PC-3 (cell line): ENCODE measurements around the gene TNRC18. TPM values are rescaled to one million over a fixed set of nuclear protein-coding genes. Genes with fewer than 3 reads are reported as not detected.

ENCODE experiments used
- ATAC-seq: fragments of 200-7000 bp; cut with Tn5 transposase; 2 replicates; pipeline ENCODE4 v1.9.1; 2020; ENCODE audit warnings: mild to moderate bottlenecking, moderate library complexity
- BruUV-seq: library from RNA; stranded (reverse); fragments of 400-500 nt; replicated peaks from 2 replicates; lab custom pipeline; 2021; lab: Mats Ljungman, UMichigan
- CTCF ChIA-PET: fragments of 300-600 bp; sonication (Branson Sonifier 250); formaldehyde crosslinking; loops from one replicate; lab custom pipeline; 2022; ENCODE audit warnings: antibody characterized with exemption; lab: Charles Lee
- POLR2A ChIA-PET: fragments of 300-600 bp; sonication (Branson Sonifier 250); formaldehyde crosslinking; loops from one replicate; lab custom pipeline; 2022; ENCODE audit warnings: antibody characterized with exemption; ENCODE audit not compliant: unreplicated experiment; lab: Charles Lee
- DNase-seq: peaks from one replicate; pipeline ENCODE4 v3.0.0-alpha.2; 2015
- H2AFZ ChIP-seq: fragments of 300-600 bp; sonication (generic); 2 replicates; pipeline ENCODE4 v1.6.0; 2016; ENCODE audit warnings: antibody characterized with exemption, low read length
- H3F3A ChIP-seq: fragments of 300-600 bp; sonication (generic); one replicate; pipeline ENCODE4 v1.6.0; 2017; ENCODE audit warnings: antibody characterized with exemption, low read length, control low read depth, mild to moderate bottlenecking; ENCODE audit not compliant: unreplicated experiment
- H3K27ac ChIP-seq: fragments of 300-600 bp; sonication (generic); 2 replicates; pipeline ENCODE4 v1.5.1; 2016; ENCODE audit warnings: mild to moderate bottlenecking, low read length
- H3K27me3 ChIP-seq: fragments of 300-600 bp; sonication (generic); 2 replicates; pipeline ENCODE4 v1.6.1; 2016; ENCODE audit warnings: low read length, mixed read lengths
- H3K36me3 ChIP-seq: fragments of 300-600 bp; sonication (generic); 2 replicates; pipeline ENCODE4 v1.6.1; 2016; ENCODE audit warnings: low read depth, mixed run types, low read length, mixed read lengths
- H3K4me1 ChIP-seq: fragments of 300-600 bp; sonication (generic); 2 replicates; pipeline ENCODE4 v1.5.1; 2016; ENCODE audit warnings: low read length; ENCODE audit not compliant: insufficient read depth
- H3K4me2 ChIP-seq: fragments of 300-600 bp; sonication (generic); 2 replicates; pipeline ENCODE4 v1.6.0; 2016; ENCODE audit warnings: low read length
- H3K4me3 ChIP-seq: fragments of 300-600 bp; sonication (generic); 2 replicates; pipeline ENCODE4 v1.5.1; 2016; ENCODE audit warnings: mild to moderate bottlenecking, low read length, mixed read lengths
- H3K79me2 ChIP-seq: fragments of 300-600 bp; sonication (generic); 2 replicates; pipeline ENCODE4 v1.6.1; 2017; ENCODE audit warnings: low read length, mixed read lengths
- H3K9ac ChIP-seq: fragments of 300-600 bp; sonication (generic); 2 replicates; pipeline ENCODE4 v1.6.0; 2016; ENCODE audit warnings: mild to moderate bottlenecking, low read length
- H3K9me2 ChIP-seq: fragments of 300-600 bp; sonication (generic); replicated peaks from 2 replicates; pipeline ENCODE4 v1.6.1; 2016; ENCODE audit warnings: mixed run types, low read length, mixed read lengths
- H3K9me3 ChIP-seq: fragments of 300-600 bp; sonication (generic); 2 replicates; pipeline ENCODE4 v1.6.1; 2016; ENCODE audit warnings: low read length, mixed read lengths
- H4K20me1 ChIP-seq: fragments of 300-600 bp; sonication (generic); 2 replicates; pipeline ENCODE4 v1.6.1; 2016; ENCODE audit warnings: low read length, mixed read lengths
- EZH2 ChIP-seq: fragments of 300-600 bp; sonication (generic); IDR thresholded peaks from one replicate; pipeline ENCODE4 v1.6.1; 2017; ENCODE audit warnings: antibody characterized with exemption, mild to moderate bottlenecking, low read length; ENCODE audit not compliant: unreplicated experiment
- EZH2phosphoT487 ChIP-seq: fragments of 300-600 bp; sonication (generic); IDR thresholded peaks from 2 replicates; pipeline ENCODE4 v1.6.1; 2018; ENCODE audit warnings: mild to moderate bottlenecking, antibody characterized with exemption, low read length, borderline replicate concordance
- intact Hi-C: fragments of 100-400 bp; cut with micrococcal nuclease; formaldehyde crosslinking; loops from 2 replicates; pipeline ENCODE4 v1.9.0; 2023
- total RNA-seq: library from RNA; depleted of rRNA; stranded (reverse); fragments of >200 nt; gene quantifications from 2 replicates; pipeline ENCODE4 v1.2.3, GENCODE V29; 2014
- TF ChIP-seq, protein P1 (sequence below): fragments of 300-600 bp; sonication (generic); conservative IDR thresholded peaks from 2 replicates; pipeline ENCODE4 v1.5.1; 2017; ENCODE audit warnings: antibody characterized with exemption, low read depth, mild to moderate bottlenecking, low read length

Gene TNRC18
- total RNA-seq, 1 experiment from 2014 or later, result 26.8 TPM

DNA sequence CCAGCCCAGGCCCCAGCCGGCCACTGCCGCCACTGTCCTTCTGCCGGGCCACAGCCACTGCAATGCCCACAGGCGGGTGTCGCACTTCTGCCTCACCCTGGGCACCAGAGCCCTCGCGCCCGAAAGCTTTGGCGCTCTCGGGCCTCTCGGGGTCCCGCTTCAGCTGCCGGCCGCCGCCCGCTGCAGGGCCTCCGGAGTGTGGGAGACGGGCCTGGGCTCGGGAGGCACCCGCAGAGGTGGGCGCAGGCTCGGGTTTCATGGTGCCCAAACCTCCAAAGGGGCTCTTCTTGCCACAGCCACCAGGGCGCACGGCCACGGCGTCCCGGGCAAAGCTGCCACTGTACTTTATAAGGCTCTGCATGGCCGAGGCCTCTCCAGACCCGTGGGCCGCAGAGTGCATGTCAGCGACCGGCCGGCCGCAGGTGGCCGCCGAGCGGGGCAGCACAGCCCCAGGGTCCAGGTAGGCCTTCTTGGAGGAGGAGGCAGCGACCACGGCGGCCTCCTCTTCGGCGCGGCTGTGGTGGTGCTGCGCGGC is 35.9 kb downstream of the TNRC18 start:
- TF ChIP-seq EZH2, result no peak
- TF ChIP-seq, protein P1, sequence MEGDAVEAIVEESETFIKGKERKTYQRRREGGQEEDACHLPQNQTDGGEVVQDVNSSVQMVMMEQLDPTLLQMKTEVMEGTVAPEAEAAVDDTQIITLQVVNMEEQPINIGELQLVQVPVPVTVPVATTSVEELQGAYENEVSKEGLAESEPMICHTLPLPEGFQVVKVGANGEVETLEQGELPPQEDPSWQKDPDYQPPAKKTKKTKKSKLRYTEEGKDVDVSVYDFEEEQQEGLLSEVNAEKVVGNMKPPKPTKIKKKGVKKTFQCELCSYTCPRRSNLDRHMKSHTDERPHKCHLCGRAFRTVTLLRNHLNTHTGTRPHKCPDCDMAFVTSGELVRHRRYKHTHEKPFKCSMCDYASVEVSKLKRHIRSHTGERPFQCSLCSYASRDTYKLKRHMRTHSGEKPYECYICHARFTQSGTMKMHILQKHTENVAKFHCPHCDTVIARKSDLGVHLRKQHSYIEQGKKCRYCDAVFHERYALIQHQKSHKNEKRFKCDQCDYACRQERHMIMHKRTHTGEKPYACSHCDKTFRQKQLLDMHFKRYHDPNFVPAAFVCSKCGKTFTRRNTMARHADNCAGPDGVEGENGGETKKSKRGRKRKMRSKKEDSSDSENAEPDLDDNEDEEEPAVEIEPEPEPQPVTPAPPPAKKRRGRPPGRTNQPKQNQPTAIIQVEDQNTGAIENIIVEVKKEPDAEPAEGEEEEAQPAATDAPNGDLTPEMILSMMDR, result no peak
- TF ChIP-seq EZH2phosphoT487, result no peak
- ChIA-PET CTCF (no interaction called here), POLR2A (no interaction called here)
- Histone ChIP-seq H3K36me3 (peaks cover 4% of the 10 kb centered on the region; the same call in 1 of the 2 replicates), H3K9me2 (no peaks in the 10 kb centered on the region), H3F3A (no peaks in the 10 kb centered on the region), H4K20me1 (peaks cover under 1% of the 10 kb centered on the region; the same call in 1 of the 2 replicates), H3K4me1 (no peaks in the 10 kb centered on the region), H2AFZ (no peak overlapping the region), H3K9ac (no peak overlapping the region), H3K79me2 (peaks cover 16% of the 10 kb centered on the region), H3K27ac (no peak overlapping the region), H3K4me3 (no peak overlapping the region), H3K4me2 (no peak overlapping the region), H3K27me3 (no peaks in the 10 kb centered on the region), H3K9me3 (no peaks in the 10 kb centered on the region)
- intact Hi-C loops, result no loop called here
- no peak for DNase-seq
- no TSS peak for BruUV-seq
- ATAC-seq, result no peak

DNA sequence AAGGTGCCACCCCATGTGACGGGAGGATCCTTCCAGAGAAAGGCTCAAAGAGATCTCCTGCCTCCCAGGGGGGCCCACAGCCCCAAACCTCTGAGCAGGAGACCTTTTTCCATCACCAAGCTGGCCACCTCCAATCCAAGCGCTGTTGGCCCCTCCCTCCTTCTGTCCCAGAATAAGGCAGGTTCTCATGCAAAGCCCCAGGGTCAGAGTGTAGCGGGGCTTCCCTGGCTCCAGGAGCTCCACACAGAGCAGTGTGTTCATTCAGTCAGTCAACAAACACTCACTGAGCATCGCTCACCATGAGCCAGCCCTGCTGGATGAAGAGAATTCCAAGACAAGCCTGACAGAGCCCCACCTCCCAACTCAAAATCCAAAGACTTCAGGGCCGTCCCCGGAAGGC is 39.0 kb downstream of the TNRC18 start:
- ATAC-seq (no peak), DNase-seq (no peak)
- ChIA-PET CTCF (no interaction called here), POLR2A (no interaction called here)
- intact Hi-C loops, result no loop called here
- Histone ChIP-seq H2AFZ (no peak overlapping the region), H3K36me3 (peaks cover 4% of the 10 kb centered on the region; the same call in 1 of the 2 replicates), H3K9me3 (no peaks in the 10 kb centered on the region), H4K20me1 (peaks cover 11% of the 10 kb centered on the region; the same call in 1 of the 2 replicates), H3K27me3 (no peaks in the 10 kb centered on the region), H3F3A (no peaks in the 10 kb centered on the region), H3K9ac (no peak overlapping the region), H3K27ac (no peak overlapping the region), H3K9me2 (no peaks in the 10 kb centered on the region), H3K4me1 (no peaks in the 10 kb centered on the region), H3K79me2 (peaks cover 45% of the 10 kb centered on the region), H3K4me2 (no peak overlapping the region), H3K4me3 (no peak overlapping the region)
- TF ChIP-seq EZH2, result no peak
- no peak for TF ChIP-seq EZH2phosphoT487
- TF ChIP-seq, protein P1, result no peak
- no TSS peak for BruUV-seq

DNA sequence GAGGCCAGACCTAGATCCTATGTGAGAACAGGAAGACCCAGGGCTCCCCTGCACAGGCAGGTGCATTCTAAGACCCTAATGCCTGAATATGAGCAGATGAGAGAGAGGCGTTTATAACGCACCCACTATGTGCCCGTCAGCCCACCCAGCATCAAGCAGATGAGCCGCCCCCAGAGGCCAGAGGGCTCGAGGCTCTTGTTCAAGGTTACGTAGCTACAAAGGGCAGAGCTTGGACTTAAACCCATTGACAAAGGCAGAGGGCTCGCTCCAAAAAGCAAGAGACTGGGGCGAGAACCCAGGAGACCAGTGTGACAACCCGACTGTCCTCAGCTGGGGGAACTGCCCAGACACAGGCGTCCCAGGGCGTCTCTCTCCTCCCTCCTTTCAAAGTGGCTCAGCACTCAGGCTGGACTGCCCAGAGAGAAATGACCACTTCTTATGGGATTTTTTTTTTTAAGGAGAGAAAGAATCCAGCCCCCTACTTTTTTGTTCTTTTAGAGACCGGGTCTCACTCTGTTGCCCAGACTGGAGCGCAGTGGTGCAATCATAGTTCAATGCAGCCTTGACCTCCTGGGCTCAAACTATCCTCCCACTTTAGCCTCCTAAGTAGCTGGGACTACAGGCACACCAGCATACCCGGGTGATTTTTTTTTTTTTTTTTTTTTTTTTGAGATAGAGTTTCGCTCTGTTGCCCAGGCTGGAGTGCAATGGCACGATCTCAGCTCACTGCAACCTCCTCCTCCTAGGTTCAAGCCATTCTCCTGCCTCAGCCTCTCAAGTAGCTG is 40.1 kb downstream of the TNRC18 start:
- H3F3A ChIP-seq, result no peaks in the 10 kb centered on the region
- DNase-seq (no peak), ATAC-seq (no peak)
- H3K36me3 ChIP-seq, result peaks cover 4% of the 10 kb centered on the region; the same call in 1 of the 2 replicates
- TF ChIP-seq, protein P1, result no peak
- TF ChIP-seq EZH2phosphoT487 (no peak), EZH2 (no peak)
- BruUV-seq, result no TSS peak
- no peaks in the 10 kb centered on the region for H3K9me3 ChIP-seq
- H3K4me3 ChIP-seq, result no peak overlapping the region
- H4K20me1 ChIP-seq, result peaks cover 11% of the 10 kb centered on the region; the same call in 1 of the 2 replicates
- ChIA-PET CTCF (no interaction called here), POLR2A (no interaction called here)
- H3K9me2 ChIP-seq, result no peaks in the 10 kb centered on the region
- H3K4me1 ChIP-seq, result no peaks in the 10 kb centered on the region
- intact Hi-C loops, result no loop called here
- no peaks in the 10 kb centered on the region for H3K27me3 ChIP-seq
- no peak overlapping the region for H3K27ac ChIP-seq
- no peak overlapping the region for H3K4me2 ChIP-seq
- peaks cover 50% of the 10 kb centered on the region for H3K79me2 ChIP-seq
- no peak overlapping the region for H3K9ac ChIP-seq
- no peak overlapping the region for H2AFZ ChIP-seq
